ENCODE data around the gene BAZ2B. TPM values are rescaled to one million over a fixed set of nuclear protein-coding genes. Genes with fewer than 3 reads are reported as not detected.

BAZ2B gene
- total RNA-seq, 1 experiment from 2014 or later = 19.9 TPM

DNA sequence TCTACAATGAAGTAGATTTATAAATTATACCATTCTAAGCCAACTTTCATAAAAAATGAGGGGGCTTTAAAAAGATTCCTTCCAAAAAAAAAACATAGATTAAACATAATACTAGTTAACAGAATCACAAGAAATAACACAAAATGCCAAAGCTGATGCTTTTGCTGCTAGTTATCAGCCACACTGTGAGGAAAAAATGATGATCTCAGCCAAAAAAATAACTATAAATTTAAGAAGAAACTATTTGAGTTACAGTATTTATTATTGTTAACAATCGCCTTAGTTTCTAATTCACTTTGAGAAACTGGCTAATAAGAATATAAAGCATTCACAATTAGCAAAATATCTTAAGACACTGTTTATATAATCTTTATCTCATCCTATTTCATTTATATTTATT lies 27.1 kb downstream of the BAZ2B start:
- no peak overlapping the region for H3K9ac ChIP-seq (ENCODE audit: low read length)
- no peak overlapping the region for H3K4me2 ChIP-seq (ENCODE audit: low read length)
- TF ChIP-seq ELF1 (IDR thresholded peaks at IDR 0.05; ENCODE audit: borderline replicate concordance, low read depth) = no peak
- TF ChIP-seq, protein P1, sequence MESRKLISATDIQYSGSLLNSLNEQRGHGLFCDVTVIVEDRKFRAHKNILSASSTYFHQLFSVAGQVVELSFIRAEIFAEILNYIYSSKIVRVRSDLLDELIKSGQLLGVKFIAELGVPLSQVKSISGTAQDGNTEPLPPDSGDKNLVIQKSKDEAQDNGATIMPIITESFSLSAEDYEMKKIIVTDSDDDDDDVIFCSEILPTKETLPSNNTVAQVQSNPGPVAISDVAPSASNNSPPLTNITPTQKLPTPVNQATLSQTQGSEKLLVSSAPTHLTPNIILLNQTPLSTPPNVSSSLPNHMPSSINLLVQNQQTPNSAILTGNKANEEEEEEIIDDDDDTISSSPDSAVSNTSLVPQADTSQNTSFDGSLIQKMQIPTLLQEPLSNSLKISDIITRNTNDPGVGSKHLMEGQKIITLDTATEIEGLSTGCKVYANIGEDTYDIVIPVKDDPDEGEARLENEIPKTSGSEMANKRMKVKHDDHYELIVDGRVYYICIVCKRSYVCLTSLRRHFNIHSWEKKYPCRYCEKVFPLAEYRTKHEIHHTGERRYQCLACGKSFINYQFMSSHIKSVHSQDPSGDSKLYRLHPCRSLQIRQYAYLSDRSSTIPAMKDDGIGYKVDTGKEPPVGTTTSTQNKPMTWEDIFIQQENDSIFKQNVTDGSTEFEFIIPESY (IDR thresholded peaks at IDR 0.05; ENCODE audit: extremely low read depth, insufficient replicate concordance, low read length) = no peak
- TF ChIP-seq, protein P2, sequence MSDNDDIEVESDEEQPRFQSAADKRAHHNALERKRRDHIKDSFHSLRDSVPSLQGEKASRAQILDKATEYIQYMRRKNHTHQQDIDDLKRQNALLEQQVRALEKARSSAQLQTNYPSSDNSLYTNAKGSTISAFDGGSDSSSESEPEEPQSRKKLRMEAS (IDR thresholded peaks at IDR 0.05) = no peak
- TF ChIP-seq EZH2phosphoT487 (IDR thresholded peaks at IDR 0.05; ENCODE audit: borderline replicate concordance) = no peak
- no peak for TF ChIP-seq SIN3A (IDR thresholded peaks at IDR 0.05; ENCODE audit: low read depth)
- TF ChIP-seq POLR2AphosphoS5 (IDR thresholded peaks at IDR 0.05; ENCODE audit: low read depth, low read length) = no peak
- no peak for TF ChIP-seq ZNF274 (IDR thresholded peaks at IDR 0.05; ENCODE audit: low read depth, low read length)
- TF ChIP-seq ZFX (IDR thresholded peaks at IDR 0.05) = no peak
- no peak for TF ChIP-seq EZH2 (IDR thresholded peaks at IDR 0.05)
- no peak for TF ChIP-seq FOSL1 (IDR thresholded peaks at IDR 0.05; ENCODE audit: low read depth)
- no peak for TF ChIP-seq CBX3 (IDR thresholded peaks at IDR 0.05; ENCODE audit: low read depth)
- TF ChIP-seq POLR2A (IDR thresholded peaks at IDR 0.05; ENCODE audit: borderline replicate concordance, extremely low read depth, insufficient read depth, insufficient read length) = no peak
- H3K4me3 ChIP-seq (replicated peaks in 1 of 2; ENCODE audit: low read depth in 1 of 2, low read length in 2 of 2) = no peak overlapping the region
- DNase-seq (ENCODE audit: low read depth, low spot score) = no peak
- ATAC-seq = no peak
- no peaks in the 10 kb centered on the region for H3K36me3 ChIP-seq (ENCODE audit: control insufficient read depth in 1 of 2, insufficient read depth in 2 of 2, low read length in 2 of 2)
- H3K9me2 ChIP-seq (ENCODE audit: insufficient read depth) = no peaks in the 10 kb centered on the region
- no peaks in the 10 kb centered on the region for H3K9me3 ChIP-seq (ENCODE audit: control insufficient read depth in 1 of 2, insufficient read depth in 1 of 2, low read depth in 1 of 2, low read length in 2 of 2)
- POLR2A ChIA-PET = no interaction called here
- no peaks in the 10 kb centered on the region for H3K27me3 ChIP-seq (ENCODE audit: insufficient read depth, low read length)
- H3K79me2 ChIP-seq (ENCODE audit: insufficient read depth, low read length) = no peaks in the 10 kb centered on the region
- CTCF ChIA-PET = no interaction called here
- intact Hi-C loops (cut with micrococcal nuclease) = no loop called here
- H3K27ac ChIP-seq (ENCODE audit: low read depth, low read length) = no peak overlapping the region
- peaks cover 0 to 2% of the 10 kb centered on the region in 2 experiments; a peak in 1 of 4 replicates for H3K4me1 ChIP-seq (ENCODE audit: control insufficient read depth in 1 of 2, insufficient read depth in 2 of 2, low read length in 2 of 2)
- RAD21 ChIA-PET (ENCODE audit: low non-redundant PET in 1 of 2, low total read pairs in 2 of 2, uncharacterized antibody in 2 of 2, unreplicated experiment in 2 of 2) = no interaction called here
- no TSS peak for BruUV-seq (replicated peaks)
- no peak overlapping the region for H2AFZ ChIP-seq (ENCODE audit: low read depth, low read length, poor library complexity, severe bottlenecking)
- 0 out of 2 replicates have a peak, but pooled peaks cover 3% of the 10 kb centered on the region for H4K20me1 ChIP-seq (ENCODE audit: insufficient read depth)
